ENCODE results near the gene RRP1.

- TF ChIP-seq CTCF (IDR thresholded peaks at IDR 0.05): no peak
- TF ChIP-seq POLR2A (IDR thresholded peaks at IDR 0.05): no peak
- TF ChIP-seq POLR2AphosphoS5 (IDR thresholded peaks at IDR 0.05; ENCODE audit: insufficient read depth in 1 of 2, low read depth in 1 of 2): no peak
Observed at GRCh38 chr21:43752758-43753438, 36.5 kb upstream of the RRP1 start.

All from vagina (tissue), 2 donors.